HEK293 (cell line): ENCODE data around the gene GMEB2.

Source experiments
- CTCF ChIP-seq: fragments of 450-650 bp; formaldehyde crosslinking; IDR thresholded peaks from 2 replicates; pipeline ENCODE4 v1.5.1; 2016; ENCODE audit warnings: missing biosample characterization, missing genetic modification characterization
- GLIS1 ChIP-seq: fragments of 450-650 bp; formaldehyde crosslinking; IDR thresholded peaks from 2 replicates; pipeline ENCODE4 v1.5.1; 2016; ENCODE audit warnings: missing biosample characterization, missing genetic modification characterization
- GLIS2 ChIP-seq: fragments of 450-650 bp; formaldehyde crosslinking; IDR thresholded peaks from 2 replicates; pipeline ENCODE4 v1.5.1; 2016; ENCODE audit warnings: missing biosample characterization, missing genetic modification characterization
- HOXA7 ChIP-seq: sonication (generic); formaldehyde crosslinking; IDR thresholded peaks from 2 replicates; pipeline ENCODE4 v1.8.1; 2022; ENCODE audit warnings: missing genetic modification reagents, borderline replicate concordance
- KLF7 ChIP-seq: fragments of 450-650 bp; formaldehyde crosslinking; IDR thresholded peaks from 2 replicates; pipeline ENCODE4 v1.5.1; 2016; ENCODE audit warnings: missing biosample characterization, missing genetic modification characterization, borderline replicate concordance
- ZBTB7A ChIP-seq: fragments of 450-650 bp; formaldehyde crosslinking; IDR thresholded peaks from 2 replicates; pipeline ENCODE4 v1.5.1; 2016; ENCODE audit warnings: low read depth, missing biosample characterization, missing genetic modification characterization
- ZBTB8A ChIP-seq: fragments of 450-650 bp; formaldehyde crosslinking; IDR thresholded peaks from 2 replicates; pipeline ENCODE4 v1.5.1; 2016; ENCODE audit warnings: missing biosample characterization, missing genetic modification characterization
- ZFP69B ChIP-seq: fragments of 450-650 bp; formaldehyde crosslinking; IDR thresholded peaks from 2 replicates; pipeline ENCODE4 v1.5.1; 2016; ENCODE audit warnings: missing biosample characterization, missing genetic modification characterization
- ZNF157 ChIP-seq: fragments of 450-650 bp; formaldehyde crosslinking; IDR thresholded peaks from 2 replicates; pipeline ENCODE4 v1.5.1; 2016; ENCODE audit warnings: missing biosample characterization, missing genetic modification characterization
- ZNF18 ChIP-seq: fragments of 450-650 bp; formaldehyde crosslinking; IDR thresholded peaks from 2 replicates; pipeline ENCODE4 v1.5.1; 2016; ENCODE audit warnings: missing biosample characterization, missing genetic modification characterization
- ZNF202 ChIP-seq: fragments of 450-650 bp; formaldehyde crosslinking; IDR thresholded peaks from 2 replicates; pipeline ENCODE4 v1.5.1; 2016; ENCODE audit warnings: missing biosample characterization, missing genetic modification characterization, borderline replicate concordance
- ZNF24 ChIP-seq: fragments of 450-650 bp; formaldehyde crosslinking; IDR thresholded peaks from 2 replicates; pipeline ENCODE4 v1.5.1; 2016; ENCODE audit warnings: missing biosample characterization, missing genetic modification characterization
- ZNF416 ChIP-seq: fragments of 450-650 bp; formaldehyde crosslinking; IDR thresholded peaks from 2 replicates; pipeline ENCODE4 v1.5.1; 2016; ENCODE audit warnings: missing biosample characterization, missing genetic modification characterization
- ZNF561 ChIP-seq: fragments of 450-650 bp; IDR thresholded peaks from 2 replicates; pipeline ENCODE4 v1.5.1; 2018; ENCODE audit warnings: missing biosample characterization, missing genetic modification characterization, borderline replicate concordance
- ZNF623 ChIP-seq: fragments of 450-650 bp; formaldehyde crosslinking; IDR thresholded peaks from 2 replicates; pipeline ENCODE4 v1.5.1; 2016; ENCODE audit warnings: missing biosample characterization, missing genetic modification characterization
- ZNF660 ChIP-seq: fragments of 450-650 bp; IDR thresholded peaks from 2 replicates; pipeline ENCODE4 v1.5.1; 2018; ENCODE audit warnings: missing biosample characterization, mild to moderate bottlenecking, missing genetic modification characterization
- ZNF76 ChIP-seq: fragments of 450-650 bp; formaldehyde crosslinking; IDR thresholded peaks from 2 replicates; pipeline ENCODE4; 2016; ENCODE audit warnings: low read depth, missing biosample characterization, missing genetic modification characterization, borderline replicate concordance
- TF ChIP-seq, protein P1 (sequence below): fragments of 450-650 bp; formaldehyde crosslinking; conservative IDR thresholded peaks from 2 replicates; pipeline ENCODE4 v1.5.1; 2016; ENCODE audit warnings: low read depth, missing biosample characterization, missing genetic modification characterization
- TF ChIP-seq, protein P2 (sequence below): fragments of 450-650 bp; IDR thresholded peaks from 2 replicates; pipeline ENCODE4 v1.5.1; 2018; ENCODE audit warnings: missing biosample characterization, mild to moderate bottlenecking, missing genetic modification characterization
- TF ChIP-seq, protein P3 (sequence below): fragments of 450-650 bp; formaldehyde crosslinking; IDR thresholded peaks from 2 replicates; pipeline ENCODE4 v1.5.1; 2016; ENCODE audit warnings: missing biosample characterization, missing genetic modification characterization, borderline replicate concordance
- TF ChIP-seq, protein P4 (sequence below): sonication (generic); formaldehyde crosslinking; IDR thresholded peaks from 2 replicates; pipeline ENCODE4 v1.8.1; 2022; ENCODE audit warnings: mild to moderate bottlenecking, moderate library complexity, missing genetic modification reagents

The GMEB2 gene

DNA sequence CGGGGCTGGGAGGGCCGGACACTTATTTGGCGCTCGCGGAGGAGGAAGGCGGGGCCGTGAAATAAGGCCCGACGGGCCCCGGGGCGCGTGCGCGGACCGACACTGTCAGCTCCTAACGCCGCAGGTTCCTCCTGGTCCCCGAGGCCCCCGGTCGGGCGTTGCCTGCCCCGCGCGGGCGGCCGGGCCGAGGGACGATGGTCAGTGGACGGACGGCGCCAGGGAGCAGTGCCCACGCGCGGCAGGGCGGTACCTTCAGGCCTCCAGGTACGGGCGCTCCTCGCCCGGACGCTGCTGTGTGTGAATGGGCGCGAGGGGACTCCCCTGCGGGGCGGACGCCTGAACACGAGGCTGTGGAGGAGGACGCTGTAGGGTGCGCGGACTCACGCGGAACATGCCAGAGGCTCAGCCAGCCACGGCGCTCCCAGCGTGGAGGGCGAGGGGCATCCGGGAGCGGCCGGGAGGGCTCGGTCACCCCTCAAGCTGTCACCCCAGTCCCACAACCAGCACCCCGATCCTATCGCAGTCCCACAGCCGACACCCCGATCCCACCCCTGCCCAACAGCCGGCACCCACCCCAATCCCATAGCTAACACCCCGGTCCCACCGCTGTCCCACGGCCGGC lies 339 bp upstream of the GMEB2 start (continued):
- TF ChIP-seq ZNF18 (tag by site-specific recombination), result peak; percentile 66
- TF ChIP-seq ZNF157 (tag by site-specific recombination), result no peak
- peak; percentile 71; the same call in 1 of the 2 replicates for TF ChIP-seq ZNF76
- TF ChIP-seq ZBTB8A, result peak; percentile 98
- TF ChIP-seq ZBTB7A, result no peak
- TF ChIP-seq ZNF24 (tag by site-specific recombination), result no peak
- TF ChIP-seq CTCF (tag by site-specific recombination), result peak; percentile 46; the same call in 1 of the 2 replicates
- TF ChIP-seq ZNF660 (tag by site-specific recombination), result no peak
- TF ChIP-seq ZNF202 (tag by site-specific recombination), result no peak
- peak; percentile 57; the same call in 1 of the 2 replicates for TF ChIP-seq KLF7 (tag by site-specific recombination)
- TF ChIP-seq GLIS1, result peak; percentile 50
- TF ChIP-seq, protein P1, sequence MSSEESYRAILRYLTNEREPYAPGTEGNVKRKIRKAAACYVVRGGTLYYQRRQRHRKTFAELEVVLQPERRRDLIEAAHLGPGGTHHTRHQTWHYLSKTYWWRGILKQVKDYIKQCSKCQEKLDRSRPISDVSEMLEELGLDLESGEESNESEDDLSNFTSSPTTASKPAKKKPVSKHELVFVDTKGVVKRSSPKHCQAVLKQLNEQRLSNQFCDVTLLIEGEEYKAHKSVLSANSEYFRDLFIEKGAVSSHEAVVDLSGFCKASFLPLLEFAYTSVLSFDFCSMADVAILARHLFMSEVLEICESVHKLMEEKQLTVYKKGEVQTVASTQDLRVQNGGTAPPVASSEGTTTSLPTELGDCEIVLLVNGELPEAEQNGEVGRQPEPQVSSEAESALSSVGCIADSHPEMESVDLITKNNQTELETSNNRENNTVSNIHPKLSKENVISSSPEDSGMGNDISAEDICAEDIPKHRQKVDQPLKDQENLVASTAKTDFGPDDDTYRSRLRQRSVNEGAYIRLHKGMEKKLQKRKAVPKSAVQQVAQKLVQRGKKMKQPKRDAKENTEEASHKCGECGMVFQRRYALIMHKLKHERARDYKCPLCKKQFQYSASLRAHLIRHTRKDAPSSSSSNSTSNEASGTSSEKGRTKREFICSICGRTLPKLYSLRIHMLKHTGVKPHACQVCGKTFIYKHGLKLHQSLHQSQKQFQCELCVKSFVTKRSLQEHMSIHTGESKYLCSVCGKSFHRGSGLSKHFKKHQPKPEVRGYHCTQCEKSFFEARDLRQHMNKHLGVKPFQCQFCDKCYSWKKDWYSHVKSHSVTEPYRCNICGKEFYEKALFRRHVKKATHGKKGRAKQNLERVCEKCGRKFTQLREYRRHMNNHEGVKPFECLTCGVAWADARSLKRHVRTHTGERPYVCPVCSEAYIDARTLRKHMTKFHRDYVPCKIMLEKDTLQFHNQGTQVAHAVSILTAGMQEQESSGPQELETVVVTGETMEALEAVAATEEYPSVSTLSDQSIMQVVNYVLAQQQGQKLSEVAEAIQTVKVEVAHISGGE (tag by site-specific recombination), result peak; percentile 81
- TF ChIP-seq, protein P2, sequence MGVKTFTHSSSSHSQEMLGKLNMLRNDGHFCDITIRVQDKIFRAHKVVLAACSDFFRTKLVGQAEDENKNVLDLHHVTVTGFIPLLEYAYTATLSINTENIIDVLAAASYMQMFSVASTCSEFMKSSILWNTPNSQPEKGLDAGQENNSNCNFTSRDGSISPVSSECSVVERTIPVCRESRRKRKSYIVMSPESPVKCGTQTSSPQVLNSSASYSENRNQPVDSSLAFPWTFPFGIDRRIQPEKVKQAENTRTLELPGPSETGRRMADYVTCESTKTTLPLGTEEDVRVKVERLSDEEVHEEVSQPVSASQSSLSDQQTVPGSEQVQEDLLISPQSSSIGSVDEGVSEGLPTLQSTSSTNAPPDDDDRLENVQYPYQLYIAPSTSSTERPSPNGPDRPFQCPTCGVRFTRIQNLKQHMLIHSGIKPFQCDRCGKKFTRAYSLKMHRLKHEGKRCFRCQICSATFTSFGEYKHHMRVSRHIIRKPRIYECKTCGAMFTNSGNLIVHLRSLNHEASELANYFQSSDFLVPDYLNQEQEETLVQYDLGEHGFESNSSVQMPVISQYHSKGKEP (tag by site-specific recombination), result no peak
- TF ChIP-seq ZFP69B (tag by site-specific recombination), result 0 out of 2 replicates have a peak, but pooled peaks have one; percentile 25
- TF ChIP-seq ZNF623 (tag by site-specific recombination), result no peak
- TF ChIP-seq ZNF416, result no peak
- 0 out of 2 replicates have a peak, but pooled peaks have one; percentile 73 for TF ChIP-seq ZNF561
- TF ChIP-seq, protein P3, sequence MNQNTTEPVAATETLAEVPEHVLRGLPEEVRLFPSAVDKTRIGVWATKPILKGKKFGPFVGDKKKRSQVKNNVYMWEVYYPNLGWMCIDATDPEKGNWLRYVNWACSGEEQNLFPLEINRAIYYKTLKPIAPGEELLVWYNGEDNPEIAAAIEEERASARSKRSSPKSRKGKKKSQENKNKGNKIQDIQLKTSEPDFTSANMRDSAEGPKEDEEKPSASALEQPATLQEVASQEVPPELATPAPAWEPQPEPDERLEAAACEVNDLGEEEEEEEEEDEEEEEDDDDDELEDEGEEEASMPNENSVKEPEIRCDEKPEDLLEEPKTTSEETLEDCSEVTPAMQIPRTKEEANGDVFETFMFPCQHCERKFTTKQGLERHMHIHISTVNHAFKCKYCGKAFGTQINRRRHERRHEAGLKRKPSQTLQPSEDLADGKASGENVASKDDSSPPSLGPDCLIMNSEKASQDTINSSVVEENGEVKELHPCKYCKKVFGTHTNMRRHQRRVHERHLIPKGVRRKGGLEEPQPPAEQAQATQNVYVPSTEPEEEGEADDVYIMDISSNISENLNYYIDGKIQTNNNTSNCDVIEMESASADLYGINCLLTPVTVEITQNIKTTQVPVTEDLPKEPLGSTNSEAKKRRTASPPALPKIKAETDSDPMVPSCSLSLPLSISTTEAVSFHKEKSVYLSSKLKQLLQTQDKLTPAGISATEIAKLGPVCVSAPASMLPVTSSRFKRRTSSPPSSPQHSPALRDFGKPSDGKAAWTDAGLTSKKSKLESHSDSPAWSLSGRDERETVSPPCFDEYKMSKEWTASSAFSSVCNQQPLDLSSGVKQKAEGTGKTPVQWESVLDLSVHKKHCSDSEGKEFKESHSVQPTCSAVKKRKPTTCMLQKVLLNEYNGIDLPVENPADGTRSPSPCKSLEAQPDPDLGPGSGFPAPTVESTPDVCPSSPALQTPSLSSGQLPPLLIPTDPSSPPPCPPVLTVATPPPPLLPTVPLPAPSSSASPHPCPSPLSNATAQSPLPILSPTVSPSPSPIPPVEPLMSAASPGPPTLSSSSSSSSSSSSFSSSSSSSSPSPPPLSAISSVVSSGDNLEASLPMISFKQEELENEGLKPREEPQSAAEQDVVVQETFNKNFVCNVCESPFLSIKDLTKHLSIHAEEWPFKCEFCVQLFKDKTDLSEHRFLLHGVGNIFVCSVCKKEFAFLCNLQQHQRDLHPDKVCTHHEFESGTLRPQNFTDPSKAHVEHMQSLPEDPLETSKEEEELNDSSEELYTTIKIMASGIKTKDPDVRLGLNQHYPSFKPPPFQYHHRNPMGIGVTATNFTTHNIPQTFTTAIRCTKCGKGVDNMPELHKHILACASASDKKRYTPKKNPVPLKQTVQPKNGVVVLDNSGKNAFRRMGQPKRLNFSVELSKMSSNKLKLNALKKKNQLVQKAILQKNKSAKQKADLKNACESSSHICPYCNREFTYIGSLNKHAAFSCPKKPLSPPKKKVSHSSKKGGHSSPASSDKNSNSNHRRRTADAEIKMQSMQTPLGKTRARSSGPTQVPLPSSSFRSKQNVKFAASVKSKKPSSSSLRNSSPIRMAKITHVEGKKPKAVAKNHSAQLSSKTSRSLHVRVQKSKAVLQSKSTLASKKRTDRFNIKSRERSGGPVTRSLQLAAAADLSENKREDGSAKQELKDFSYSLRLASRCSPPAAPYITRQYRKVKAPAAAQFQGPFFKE (tag by site-specific recombination), result peak; percentile 76; the same call in 1 of the 2 replicates
- peak; percentile 82 for TF ChIP-seq GLIS2 (tag by site-specific recombination)
- TF ChIP-seq, protein P4, sequence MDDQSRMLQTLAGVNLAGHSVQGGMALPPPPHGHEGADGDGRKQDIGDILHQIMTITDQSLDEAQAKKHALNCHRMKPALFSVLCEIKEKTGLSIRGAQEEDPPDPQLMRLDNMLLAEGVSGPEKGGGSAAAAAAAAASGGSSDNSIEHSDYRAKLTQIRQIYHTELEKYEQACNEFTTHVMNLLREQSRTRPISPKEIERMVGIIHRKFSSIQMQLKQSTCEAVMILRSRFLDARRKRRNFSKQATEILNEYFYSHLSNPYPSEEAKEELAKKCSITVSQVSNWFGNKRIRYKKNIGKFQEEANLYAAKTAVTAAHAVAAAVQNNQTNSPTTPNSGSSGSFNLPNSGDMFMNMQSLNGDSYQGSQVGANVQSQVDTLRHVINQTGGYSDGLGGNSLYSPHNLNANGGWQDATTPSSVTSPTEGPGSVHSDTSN (CRISPR knock-in tag), result no peak
- no peak for TF ChIP-seq HOXA7 (CRISPR knock-in tag)
